Inflammatory macrophage treated with lipopolysaccharide for 1 hour (primary cell): ENCODE data around the gene BLNK.

Experiments used
- DNase-seq, 2 donors: peaks; one replicate each; pipeline ENCODE4 v3.0.0-alpha.2; 2020 to 2022

The BLNK gene

DNA sequence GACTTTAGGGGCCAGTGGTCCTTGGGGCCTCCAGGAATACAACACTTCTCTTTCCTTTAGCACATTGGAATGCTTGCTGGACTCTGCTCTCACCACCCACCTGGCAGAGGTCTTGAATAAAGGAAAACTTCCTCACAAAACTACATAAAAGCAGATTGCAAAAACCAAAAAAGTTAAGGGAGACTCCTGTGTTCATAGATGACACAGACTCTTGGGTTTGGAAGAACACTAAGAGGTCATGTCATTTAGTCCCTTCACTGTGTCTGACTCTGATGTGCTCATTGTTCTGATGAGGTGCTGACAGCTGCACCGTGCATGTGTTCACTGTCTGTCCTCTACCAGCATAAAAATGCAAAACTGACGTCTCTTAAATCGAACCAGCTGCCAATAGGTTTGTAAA, 11.4 kb downstream of the BLNK start:
- DNase-seq = peak in 1 of 2 donors; percentile 75

DNA sequence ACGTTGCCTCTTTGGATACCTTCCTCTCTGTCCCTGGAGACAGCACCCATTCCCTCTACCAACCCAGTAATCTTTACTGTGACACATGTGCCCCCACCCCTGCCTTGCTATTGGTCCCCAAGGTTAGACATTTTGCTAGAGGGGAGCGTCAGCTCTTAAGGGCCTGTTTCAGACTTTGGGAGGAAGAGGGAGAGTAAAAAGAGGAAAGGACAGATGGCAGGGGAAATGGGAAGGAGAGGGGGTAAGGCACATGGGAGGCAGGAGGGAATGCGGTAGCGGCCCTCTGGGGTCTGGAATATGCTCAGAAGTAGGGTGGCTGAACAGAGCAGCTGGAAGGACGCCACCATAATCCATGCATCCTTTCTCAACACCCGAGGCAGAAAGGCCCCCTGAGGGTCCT, 12.2 kb downstream of the BLNK start:
- no peak for DNase-seq

DNA sequence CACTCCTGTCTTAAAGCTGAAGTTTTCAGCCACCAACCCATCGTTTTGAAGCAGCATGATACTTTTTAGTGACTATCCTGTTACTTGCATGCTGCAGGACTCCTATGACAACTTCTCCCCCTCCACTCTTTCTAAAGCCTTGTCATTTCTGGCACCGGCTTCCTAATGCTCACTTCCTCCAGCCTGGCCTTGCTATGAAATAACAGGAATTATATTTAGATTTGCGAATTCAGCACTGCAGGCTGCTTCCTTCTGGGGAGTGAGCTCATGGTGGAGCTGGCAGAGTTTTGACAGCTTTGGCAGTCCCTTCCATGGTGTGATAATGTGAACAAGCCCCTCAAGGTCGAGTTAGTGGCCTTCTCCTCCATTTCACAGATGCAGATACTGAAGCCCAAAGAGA, 13.4 kb downstream of the BLNK start:
- peak; percentile 73 to 87 for DNase-seq

DNA sequence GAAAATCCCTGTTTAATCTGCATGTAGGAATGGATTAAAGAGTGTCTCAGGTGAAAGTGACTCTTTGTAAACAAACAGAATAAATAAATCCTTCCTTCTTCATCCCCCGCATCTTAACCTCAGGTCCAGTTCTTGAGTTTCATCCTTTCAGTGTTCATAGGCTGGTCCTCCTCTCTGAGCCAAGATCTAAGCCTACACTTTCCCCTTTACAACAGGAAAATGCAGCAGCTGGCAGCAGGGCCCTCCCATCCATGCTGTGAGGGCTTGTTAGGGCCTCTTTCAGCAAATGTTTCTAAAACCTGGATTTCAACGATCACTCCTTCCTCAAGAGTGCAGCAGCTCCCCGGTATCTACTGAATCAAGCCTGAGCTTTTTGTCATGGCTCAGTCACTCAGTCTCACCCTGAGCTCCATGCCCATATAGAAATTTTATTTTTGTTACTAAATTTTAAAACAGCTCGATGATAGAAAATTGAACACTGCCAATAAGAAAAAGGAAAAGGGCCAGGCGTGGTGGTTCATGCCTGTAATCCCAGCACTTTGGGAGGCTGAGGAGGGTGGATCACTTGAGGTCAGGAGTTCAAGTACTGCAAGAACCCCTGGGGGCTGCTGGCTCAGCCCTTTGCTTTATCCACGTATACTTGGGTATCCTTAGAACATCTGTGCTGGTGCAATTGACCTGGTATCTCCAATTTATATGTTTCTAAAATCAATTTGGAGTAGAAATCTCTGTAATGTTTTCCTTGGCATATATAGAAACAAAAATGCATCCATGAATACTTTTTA, 15.6 kb downstream of the BLNK start:
- DNase-seq = no peak

DNA sequence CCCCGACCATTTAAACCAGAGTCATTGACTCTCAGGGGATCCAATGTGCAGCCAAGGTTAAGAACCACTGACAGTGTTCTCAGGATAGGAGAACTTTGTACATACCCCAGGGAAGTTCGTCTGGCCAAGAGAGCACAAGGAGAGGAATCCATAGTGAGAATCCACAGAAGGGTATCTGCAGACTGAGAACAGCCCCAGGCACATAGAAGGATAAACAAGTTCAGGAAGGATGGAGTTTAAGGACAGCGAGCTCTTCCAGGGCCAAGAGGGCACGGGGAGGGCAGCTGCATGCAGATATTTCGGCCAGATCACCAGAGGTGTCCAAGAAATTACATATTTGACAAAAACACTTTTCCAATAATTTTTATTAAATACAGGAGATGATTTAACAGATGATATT, 16.4 kb downstream of the BLNK start:
- no peak for DNase-seq

DNA sequence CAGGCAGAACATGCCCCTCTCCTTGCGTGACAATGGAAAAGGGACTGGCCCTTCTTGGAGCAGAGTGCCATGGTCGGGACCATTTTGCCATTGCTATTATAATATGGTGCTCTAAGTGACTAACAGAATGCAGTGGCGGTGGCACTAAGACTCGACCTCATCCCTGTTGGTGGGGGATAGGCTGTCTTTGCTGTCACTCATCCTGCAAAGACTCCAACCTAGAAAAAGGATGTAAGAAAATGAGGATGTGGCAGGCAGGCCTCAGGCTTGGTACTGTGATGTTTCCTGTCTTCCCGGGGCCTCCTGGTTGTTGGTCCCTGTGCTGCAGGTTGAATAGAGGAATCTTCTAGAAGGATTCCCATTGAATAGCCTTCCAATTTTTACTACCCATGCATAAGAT, 18.6 kb downstream of the BLNK start:
- DNase-seq = no peak

DNA sequence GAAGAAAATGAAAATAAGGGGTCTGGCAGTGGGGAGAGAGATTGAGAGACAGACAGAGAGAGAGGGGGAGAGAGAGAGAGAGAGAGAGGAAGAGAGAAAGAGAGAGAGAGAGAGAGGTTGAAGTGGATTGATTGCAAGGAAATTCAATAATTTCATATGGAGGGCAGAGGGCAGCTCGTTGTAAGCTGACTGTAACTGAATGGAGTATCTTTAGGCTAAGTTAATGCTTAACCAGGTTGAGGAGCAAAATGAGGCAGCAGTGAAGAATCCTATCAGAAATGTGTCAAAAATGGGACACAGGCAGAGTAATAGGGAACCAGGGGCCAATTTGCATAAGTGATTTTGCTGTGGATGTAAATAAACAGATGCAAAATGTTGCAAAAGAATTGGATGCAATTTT, 21.0 kb downstream of the BLNK start:
- no peak for DNase-seq

DNA sequence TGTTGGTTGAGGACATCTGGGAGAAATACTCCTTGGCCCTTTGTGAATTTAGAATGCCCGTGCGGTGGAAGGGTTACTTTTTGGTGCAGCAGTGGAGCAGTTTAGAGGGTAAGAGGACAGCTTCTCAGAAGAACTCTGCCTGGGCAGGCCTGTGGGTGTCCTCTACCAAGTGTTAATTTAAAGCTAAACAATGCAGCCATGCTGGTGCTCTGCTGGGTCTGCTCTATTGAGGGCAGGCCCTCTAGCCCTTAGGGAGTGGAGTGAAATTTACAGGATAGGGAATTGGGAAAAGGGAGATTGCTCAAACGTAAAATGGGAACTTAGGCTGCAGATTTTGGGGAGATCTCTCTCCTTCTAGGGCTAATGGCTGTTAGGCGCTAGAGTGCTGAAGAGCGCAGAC, 22.1 kb downstream of the BLNK start:
- DNase-seq = no peak

DNA sequence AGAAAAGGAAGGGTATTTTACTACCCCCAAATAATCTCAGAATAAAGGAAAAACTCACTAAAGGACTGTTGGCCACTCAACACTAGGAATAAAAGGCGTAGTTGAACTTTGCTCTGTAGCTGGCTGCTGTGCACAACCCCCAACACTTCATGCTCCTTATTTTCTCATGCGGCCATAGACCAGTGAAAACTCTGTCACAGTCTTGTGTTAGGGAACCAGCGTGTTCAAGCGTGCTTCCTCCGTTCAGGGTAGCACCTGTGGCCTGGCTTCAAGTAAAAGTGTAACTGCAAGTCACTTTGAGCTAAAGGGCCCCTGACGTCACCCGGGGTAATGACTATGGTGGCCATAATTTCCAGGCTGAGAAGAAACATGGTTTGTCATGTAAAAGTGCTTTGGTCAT, 27.0 kb downstream of the BLNK start:
- no peak for DNase-seq

DNA sequence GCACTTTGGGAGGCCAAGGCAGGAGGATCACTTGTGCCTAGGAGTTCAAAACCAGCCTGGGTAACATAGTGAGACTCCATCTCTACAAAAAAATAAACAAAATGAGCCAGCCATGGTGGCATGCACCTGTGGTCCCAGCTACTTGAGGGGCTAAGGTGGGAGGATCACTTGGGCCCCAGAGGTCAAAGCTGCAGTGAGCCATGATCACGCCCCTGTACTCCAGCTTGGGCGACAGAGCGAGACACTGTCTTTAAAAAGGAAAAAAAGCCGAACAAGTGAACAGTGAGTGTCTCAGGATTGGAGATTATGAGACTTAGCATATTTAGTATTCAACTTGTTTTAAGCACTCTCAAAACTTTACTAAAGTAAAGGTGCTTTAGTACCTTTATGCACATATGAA, 28.1 kb downstream of the BLNK start:
- DNase-seq = no peak

DNA sequence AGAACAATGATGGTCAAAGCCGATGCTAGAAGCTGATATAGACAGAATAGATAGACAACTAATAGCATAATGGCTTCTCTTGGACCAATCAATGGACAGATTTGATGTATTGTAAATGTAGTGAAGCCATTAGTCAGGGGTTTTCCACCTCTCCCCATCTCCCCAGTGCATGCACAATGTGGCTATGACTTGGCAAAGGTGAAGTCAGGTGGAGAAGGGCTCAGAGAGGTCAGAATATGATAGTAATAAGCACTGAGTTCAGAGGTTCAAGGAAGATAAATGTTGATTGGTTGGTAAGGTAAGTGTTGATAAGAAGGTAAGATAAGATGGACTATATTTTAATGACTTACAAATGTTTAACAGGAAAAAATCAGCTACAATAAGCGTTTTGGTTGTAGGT, 28.5 kb downstream of the BLNK start:
- no peak for DNase-seq

DNA sequence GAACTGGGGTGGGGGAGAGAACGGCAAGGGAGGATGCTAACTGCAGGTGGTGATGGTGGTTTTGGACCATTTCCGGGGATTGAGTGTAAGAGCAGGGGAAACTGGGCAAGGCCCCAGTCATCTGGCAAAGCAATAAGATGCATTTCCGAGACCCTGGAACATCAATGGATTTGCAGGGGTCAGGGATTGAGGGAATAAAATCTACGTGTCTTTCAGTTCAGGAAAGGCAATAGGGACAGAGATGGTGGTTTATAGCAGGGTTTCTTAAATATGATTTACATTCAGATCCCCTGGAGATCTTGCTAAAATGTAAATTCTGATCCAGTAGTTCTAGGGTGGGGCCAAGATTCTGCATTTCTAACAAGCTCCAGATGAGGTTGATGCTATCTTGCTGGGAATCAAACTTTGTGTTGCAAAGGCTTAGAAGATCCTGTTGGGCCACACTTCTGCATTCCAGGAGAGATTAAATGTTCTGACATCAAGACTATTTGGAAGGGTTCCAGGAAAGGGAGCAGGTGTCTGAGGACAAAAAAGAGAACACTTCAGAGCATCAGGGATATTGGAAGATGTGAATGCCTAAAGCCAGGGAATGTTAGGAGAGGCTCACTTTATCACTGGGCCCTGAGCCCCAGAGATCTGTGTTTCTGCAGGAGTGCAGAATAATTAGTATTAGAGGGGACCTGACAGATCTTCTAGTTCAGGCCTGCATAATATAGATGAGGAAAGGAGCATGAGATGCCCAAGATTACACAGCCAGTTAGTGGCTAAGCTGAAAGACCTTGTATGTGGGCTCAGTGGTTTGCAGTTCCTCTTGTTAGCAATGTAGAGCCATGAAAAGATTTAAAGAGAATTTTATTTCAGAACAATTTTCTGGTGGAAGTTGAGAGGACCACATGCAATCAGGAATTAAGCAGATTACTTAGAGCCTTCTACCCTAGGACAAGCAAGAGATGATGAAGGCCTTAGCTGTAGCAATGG, 32.4 kb downstream of the BLNK start:
- DNase-seq = peak; percentile 21 to 41

DNA sequence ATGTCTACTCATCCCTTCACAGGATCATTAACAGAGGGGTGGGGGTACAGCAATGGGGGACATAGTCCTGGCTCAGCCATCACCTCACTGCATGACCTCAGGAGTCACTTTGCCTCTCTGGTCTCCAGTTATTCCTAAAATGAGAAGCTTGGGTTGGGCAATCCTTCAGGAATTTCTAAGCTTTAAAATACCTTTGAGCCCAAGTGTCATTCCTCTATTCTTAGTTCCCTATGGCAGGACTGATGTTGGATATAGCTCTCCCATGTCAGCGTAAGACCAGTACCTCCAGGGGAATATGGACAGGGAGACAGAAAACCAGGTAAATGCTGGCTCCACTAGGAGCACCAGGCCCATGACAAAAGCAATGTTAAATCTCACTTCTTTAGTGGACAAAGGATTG, 34.5 kb downstream of the BLNK start:
- no peak for DNase-seq

DNA sequence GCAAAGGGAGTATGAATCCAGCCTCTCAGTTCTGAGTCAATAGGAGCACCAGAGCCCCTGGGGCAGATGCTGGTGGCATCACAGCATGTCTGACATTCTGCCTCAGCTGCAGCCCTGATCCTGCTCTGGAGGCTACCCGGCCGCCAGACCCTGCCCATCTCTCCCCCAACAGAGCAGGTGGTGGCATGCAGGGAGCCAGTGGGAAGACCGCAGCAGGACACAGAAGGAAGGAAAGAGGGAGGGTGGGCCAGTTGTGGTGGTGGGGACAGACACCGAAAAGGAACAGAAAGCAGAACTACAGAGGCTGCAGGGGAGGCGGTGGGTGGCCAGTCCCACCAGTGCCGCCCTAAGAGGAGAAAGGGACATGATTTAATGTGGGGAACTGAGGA, 35.3 kb downstream of the BLNK start:
- no peak for DNase-seq

DNA sequence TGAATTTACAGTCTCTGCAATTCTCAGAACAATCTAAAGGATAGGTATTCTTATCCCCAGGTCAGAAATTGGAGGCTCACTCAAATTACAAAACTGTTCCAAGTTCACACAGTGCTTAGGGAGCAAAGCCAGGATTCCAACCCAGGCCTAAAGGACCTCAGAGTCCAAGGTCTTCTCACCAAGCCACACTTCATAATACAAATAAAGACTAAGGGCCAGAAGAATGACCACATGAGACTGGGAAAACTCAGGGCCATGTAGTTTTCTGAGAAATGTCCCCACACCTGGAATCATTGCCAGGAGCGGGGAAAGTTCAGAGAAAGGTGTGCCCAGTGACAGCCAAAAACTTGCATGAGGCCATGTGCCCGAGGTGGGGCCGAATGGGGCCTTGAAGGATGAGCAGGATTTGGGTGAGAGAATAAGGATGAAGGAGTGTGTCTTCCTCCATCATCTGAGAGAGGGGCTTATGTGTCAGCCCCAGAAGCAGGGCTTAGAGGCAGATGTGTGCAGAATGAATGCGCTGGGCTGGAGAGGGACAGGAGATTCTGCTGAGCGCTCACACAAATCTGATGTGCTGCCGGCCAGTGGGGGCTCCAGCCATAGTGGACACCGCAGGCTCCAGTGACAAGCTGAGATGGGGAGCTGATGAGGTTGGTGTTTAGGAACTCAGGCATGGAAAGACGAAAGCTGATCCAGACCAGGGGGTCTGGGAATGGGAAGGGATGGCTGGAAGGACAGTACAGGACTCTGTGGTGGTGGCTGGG, 35.9 kb downstream of the BLNK start:
- DNase-seq = no peak

DNA sequence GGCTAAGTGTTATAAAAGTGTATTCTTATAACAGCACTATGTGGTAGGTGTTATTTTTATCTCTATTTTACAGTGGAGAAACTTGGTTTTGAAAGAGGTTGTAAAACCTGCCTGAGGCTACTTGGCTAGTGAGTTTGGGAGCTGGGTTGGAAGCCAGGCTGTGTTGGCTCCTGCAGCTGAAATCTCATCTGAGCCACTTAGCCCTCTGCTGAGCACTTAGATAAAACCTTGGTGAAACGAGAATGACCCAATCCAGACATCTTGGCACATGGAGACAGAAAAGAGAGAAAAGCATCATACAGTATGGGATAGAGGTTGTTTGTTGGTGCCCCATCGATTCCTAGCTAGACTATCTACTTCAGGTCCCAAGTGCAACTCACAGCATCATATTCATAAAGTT, 37.4 kb downstream of the BLNK start:
- no peak for DNase-seq

DNA sequence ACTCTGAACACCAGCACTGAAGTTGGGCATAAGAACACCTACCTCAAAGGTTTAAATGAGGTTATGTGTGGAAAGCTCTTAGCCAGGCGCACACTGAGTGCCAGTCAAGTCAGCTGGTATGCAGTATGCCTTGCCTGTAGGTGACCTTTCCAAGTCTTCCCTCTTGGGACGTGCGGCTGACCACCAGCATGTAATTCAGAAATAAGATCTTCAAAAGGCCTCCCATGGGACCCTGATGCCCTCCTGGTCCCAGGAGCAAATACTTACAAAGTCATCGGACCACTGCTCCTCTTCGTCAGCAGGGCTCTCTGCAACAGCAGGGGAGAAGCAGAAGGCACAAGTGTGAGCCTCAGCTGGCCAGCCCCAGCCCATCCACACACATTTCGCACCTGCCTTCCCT, 40.8 kb downstream of the BLNK start:
- no peak for DNase-seq

DNA sequence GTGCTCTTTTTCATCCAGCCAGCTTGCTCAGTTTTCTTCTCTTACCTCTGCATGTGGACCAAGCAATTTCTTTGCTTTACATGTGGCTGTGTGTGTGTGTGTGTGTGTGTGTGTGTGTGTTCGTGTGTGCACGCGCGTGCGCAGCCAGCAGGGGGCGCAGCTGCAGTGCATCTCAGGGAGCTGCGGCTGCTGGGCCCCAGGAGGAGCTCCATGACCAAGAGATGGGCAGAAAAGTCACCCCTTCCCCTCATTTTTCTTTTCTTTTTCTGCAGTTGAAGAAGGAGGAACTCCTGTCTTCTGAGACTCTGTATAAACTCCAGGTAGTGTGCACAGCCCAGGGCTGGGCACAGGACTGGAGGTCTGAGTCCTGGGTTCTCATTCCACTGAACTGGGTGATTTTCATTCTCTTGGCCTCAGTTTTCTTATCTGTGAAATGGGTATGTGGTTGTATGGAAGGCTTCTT, 41.8 kb downstream of the BLNK start:
- DNase-seq = peak; percentile 49 to 90

DNA sequence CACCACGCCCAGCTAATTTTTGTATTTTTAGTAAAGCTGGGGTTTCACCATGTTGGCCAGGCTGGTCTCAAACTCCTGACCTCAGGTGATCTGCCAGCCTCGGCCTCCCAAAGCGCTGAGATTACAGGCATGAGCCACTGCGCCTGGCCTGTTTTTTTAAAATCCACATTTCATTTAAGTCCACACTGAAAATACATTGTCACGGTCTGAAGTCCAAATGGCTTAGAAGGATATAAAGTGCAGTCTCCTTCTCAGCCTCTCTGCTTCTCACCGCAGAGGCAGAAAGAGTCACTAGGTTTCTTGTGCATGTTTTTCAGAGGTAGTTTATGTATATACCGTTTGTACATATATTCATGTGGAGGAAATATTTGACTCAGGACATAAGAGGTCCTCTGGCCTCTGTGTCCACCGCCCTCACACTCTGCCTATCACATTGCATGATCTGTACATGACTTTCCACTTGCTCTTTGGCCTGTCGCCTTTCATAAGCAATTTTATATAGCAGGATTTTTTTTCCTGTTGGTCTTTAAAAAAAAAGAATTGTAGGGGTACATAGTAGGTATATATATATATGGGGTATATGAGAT, 42.9 kb downstream of the BLNK start:
- no peak for DNase-seq

DNA sequence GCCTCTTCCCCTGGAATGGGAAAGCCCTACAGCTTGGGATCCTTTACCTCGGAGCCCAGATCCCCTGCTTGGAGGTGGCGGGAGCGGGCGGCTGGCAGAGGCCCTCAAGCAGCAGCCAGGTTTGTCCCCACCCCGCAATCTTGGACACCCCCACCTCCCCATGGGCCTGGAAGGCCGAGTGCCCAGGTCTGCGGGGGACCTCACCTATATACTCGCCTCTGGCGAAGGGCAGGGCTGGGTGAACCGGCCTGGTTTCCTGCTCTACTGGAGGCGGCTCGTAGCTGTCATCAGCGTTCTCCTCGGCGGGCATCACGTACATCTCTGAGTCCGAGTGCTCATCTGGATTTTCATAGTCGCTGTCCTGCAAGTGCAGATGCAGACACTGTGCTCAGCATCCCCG, 44.2 kb downstream of the BLNK start:
- no peak for DNase-seq

DNA sequence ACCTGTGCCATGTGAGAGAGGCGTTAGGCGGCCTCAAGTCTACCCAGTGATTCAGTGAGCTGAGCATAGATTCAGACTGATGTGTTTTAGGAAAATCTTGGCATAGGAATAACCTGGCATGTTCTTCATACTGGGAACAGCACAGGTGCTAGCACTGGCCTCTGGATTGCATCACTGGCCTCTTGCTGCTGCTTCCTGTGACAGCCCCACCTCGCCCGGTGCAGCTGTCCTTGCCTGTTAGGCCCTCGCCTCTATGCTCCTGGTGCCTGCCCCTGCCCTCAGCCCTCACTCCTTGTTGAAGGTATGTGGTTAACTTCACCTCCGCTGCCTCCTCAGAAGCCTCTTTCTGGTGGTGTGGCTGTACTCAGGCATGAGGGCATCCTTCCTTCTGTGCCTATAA, 46.2 kb downstream of the BLNK start:
- DNase-seq = no peak

DNA sequence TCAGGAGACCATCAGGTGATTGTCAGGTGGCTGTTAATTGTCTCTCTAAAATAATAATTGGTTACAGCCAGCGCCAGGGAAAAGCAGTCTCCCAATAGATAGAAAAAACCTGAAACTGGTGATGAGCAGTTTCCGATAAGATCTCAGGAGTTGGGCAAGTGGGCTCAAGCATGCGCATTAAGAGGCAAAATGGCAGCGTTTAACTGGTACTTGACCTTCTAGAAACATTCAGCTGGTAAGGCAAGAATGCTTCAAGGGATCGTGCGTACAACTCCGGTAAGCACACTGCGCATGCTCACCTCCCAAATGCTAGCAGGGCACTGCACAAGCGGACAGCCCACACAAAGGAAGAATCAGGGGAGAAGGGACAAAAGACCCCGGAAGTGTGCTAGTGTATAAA, 48.5 kb downstream of the BLNK start:
- no peak for DNase-seq

DNA sequence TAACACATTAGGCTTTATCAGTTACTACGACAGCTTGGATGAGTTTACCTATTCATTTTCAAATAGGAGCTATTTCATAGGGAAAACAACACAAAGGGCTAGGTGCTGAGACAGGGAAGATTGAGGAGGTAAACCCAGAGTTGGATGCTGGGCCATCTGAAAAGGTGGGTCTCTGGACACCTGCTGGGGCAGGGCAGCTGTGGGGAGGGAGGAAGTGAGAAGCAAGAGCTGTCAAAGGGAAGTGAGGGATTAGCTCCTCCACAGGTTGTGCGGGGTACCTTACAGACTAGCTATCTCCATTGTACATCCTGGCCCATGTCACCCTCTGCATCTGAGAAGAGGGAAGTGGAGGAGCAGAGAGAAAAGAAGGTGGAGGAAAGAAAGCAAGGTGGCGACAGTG, 48.9 kb downstream of the BLNK start:
- no peak for DNase-seq
